NCI-H2107 treated with DMSO at 0.1 percent for 48 hours (cell line): ENCODE data around the gene IQSEC1.

ENCODE experiments used
- DNase-seq: peaks from one replicate; lab custom pipeline; 2025; ENCODE audit not compliant: unreplicated experiment; lab: John Stamatoyannopoulos, UW

IQSEC1 gene

DNA sequence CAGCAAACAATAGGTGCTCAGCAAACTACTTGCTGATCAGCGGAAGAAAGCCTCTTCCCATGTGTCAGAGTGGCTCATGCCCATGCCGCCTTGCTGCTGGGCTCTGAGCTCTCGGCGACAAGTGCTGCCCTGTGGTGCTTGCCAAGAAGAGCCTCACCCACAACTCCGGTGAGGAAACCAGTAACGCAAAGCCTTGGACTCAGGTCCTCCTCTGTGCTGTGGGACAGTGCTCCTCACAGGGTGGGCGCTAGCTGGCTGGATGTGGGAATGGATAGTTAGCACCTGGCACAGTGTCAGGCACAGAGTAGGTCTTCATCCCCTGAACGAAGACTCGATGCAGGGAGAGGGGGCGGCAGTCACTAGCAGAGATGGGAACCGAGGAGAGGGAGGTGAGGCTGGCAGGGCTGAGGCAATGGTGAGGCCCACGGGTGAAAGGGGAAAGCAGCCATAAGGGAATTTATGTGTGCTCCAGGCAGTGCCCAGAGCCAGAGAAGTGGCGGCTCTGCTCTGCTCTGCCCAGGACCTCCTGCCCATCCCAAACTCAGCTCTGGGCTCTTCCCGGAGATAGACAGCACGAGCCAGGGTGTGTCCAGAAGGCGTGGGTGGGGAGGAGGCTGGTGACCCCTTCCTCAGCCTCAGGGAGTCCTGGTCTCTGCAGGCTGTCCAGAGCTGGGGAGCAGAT, 55.7 kb downstream of the IQSEC1 start:
- DNase-seq, result no peak

- no peak for DNase-seq
These were observed 56.4 kb downstream of the IQSEC1 start for GRCh38 chr3:13016721-13017255.

DNA sequence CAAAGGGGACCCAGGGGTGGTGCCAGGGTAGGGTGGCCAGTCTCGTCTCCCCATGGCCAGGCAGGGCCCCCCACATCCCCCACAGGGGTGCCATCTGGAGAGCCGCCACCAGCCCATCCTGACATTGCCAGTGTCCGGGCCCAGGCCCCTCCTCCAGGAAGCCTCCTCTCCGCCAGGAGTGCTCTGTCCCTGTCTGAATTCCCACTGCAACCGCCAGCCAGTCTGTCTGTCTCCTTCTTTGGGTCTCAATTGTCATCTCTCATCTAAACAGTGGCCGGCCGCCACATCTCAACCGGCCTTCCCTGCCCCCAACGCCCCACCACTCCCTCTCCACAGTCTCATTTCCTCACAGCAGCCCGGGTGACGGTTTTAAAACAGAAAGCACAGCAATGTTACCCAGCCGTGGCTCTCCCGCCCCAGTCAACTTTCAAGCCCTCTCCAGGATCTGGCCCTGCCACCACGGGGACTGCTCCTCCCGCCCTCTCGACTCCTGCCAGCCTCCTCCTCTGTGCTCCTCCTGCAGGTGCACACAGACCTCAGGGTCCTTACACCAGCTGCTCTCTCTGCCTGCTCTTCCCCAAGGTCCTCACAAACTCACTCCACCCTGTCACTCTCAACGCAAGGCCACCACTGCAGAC, 57.0 kb downstream of the IQSEC1 start:
- DNase-seq, result peak; percentile 59

GRCh38 chr3:13015286-13016082, 57.7 kb downstream of the IQSEC1 start:
- DNase-seq, result no peak

DNA sequence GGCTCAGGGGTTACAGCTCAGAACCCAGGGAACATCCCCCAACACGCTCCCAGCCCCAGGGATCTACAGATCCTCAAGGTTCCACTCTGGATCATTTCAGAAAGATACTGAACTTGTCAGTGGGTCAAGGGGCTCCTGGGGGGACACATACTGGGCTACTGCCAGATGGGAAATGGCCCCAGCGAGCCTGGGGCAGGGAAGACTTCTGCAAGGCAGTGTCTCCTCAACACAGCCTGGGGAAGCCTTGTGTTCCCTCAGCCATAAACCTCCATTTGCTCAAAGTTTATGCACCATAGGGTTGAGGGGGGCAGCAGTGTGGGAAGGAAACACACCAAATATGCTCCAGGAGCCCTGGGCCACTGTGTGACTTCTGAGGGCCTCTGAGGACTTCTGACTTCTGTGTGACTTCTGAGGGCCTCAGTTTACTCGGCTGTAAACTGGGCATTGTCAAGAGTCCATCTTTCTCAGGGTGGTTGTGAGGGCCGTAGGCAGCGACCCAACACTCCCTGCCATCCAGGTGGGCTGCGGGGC, 58.4 kb downstream of the IQSEC1 start:
- no peak for DNase-seq

DNA sequence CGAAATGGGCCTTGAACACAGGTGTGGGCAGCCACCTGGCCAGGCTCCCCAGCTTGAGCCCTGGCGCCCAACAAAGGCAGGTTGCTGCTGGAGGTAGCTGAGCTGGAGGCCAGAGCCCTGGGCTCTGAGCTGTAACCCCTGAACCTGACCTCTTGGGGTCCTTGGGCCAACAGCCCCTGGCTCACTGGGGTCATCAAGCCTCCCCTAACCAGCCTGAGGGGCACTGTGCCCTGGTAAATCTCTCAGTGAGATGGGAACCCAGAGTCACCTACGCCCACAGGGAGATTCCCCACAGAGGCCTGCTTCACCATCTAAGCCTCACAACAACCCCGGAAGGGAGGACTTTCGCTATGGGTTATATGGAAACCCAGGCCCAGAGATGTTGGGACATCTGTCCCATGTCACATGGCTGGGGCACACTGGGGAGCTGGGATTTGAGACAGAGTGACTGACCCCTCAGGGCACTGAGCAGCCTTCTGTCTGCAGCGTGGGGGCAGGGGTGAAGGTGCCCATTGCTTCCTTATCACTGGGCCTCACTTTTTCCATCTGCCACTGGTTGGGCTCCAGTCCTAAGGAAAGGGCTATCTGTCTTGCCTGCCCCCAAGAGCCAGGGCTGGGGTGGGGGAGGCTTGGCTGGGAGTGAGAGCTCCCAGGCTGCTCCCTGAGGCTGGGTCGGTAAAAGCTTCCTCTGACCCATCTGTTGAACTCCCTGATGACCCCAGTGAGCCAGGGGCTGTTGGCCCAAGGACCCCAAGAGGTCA, 59.1 kb downstream of the IQSEC1 start:
- DNase-seq, result no peak

DNA sequence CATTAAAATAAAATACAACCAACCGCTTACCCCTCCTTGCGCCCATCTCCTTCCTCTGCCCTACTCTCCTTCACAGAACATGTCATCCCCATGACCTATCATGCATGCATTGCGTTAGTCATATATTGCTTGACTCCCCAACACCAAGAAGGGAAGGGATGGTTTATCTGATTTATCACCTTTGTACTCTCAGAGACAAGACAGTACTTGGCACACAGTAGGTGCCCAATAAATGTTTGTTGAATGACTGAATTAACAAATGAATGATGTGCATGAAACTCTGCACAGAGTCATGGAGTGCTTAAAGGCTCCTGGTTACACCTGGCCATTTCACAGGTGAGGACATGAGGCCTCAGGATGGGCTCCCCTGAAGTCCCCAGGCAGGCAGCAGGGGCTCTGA, 59.7 kb downstream of the IQSEC1 start:
- DNase-seq, result no peak

- no peak for DNase-seq
These were observed 60.1 kb downstream of the IQSEC1 start for GRCh38 chr3:13013151-13013561.

- DNase-seq, result no peak
These were observed 61.0 kb downstream of the IQSEC1 start for GRCh38 chr3:13012221-13012691.

GRCh38 chr3:13011573-13012220, 61.5 kb downstream of the IQSEC1 start:
- peak; percentile 61 for DNase-seq

DNA sequence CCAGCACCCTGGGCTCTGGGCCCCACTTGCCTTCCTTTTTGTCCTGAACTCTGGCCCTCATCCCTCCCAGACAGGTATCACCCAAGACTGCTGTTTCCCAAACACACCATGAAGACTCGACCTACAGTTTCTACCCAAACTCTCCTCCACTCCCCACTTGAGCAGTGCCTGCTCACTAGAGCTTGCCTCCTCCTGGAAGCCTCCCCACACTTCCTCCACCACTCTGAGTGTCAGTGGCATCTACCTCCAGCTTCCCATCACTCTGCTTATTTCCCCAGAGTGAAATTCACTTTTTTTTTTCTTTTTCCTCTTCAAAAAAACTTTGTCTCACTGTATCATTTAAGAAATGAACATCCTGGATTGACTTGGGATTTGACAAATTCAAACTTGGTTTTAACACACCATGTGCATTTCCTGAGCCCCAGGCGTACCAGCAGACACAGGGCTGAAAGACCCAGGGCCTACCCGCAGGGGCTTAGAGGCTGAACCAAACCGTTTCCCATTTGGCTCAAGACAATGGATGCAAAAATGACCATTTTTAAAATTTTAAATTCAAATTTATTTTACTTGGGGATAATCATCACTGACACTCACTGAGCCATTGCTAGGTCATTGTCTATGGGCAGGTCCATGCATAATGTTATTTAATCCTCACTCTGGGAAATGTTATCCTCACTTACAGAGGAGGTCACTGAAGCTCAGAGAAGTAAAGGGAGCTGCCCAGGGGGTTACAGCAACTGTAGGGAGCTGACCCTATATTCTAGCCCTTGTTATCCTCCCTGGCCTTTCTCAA, 62.3 kb downstream of the IQSEC1 start:
- DNase-seq, result no peak

DNA sequence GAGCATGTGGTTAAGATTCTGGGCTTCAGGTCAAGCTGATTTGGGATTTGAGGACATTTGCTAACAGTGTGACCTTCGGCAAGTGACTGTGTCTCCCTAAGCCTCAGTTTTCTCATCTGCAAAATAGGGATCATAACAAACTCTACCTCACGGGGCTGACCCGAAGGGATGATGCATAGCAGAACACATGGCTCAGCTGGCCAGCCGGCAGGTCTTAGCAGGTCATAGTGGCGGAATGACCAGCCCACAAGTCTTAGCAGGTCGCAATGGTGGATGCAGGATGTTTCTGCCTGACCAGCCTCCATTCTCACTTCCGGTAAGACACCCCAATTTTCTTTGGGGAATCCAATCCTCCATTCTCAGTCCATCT, 63.3 kb downstream of the IQSEC1 start:
- DNase-seq, result no peak

DNA sequence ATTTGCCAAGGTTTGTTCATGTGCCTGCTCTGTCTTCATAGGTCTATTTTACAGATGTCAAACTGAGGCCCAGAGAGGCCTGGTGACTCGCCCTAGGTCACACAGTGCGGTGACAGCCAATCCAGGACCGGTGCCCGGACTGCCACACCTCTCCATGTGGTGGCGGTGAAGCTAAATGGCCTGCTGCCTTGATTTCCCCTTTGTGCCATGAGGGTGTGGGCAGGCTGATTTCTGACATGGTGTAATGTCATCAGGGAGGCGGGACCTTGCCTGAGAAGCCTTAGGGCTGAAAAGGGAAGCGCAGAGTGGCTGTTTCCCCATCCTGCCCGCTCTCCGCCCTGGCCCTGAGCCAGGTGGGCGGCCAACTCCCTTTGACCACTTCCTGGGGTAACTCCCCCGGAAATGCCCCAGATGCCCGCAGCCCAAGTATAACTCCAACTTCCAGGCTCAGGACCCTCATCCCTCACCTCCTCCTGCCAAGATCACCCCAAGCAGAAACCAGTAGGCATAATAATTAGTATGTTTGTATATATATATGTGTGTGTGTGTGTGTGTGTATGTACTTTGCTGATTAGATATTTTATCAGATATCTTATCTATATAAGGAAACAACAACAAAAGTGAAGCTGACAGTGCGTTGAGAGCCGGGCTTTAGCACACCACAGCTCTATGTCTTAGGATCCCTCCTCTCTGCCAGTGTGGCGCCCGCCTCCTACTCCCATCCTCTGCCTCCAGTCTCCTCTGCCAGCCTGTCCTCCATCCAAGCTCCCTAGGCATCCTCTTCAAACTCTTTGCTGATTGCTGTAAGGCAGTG, 63.9 kb downstream of the IQSEC1 start:
- DNase-seq, result no peak

DNA sequence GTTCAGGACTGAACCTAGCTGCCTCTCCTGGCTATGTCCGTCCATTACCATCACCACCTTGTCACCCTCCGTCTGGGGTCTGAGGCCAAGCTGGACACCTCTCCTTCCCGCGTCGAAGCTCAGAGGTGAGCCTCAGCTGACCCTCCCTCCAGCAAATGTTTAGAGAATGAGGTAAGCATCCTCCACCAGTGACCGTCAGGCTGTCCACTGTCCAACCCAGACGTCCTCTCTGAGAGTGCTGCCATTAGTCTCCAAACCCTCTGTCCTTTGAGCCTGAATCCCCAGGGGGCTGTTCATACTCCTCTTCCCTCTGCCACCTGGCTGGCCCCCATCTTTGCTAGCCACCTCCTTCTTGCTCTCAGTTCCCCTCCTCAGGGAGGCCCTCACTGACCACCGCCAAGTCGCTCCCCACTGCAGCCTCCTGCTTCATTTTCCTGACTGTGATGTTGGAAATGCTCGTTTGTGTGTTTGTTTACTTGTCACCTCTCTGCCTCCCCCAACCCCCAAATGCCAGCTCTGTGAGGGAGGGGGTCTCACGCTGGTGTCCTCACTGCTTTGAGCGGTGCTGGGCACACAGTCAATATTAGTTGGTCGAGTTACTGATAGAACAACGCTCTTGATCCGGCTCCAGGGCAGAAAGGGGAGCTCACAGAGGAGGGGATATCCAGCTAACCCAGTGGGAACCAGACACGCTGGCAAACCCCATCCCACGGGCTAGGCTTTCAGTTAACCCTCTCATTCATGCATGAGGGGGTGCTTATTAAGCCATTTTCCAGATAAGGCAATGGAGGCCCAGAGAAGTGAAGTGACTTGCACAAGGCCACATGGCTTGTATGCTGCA, 64.9 kb downstream of the IQSEC1 start:
- no peak for DNase-seq

- DNase-seq, result no peak
These were observed 65.8 kb downstream of the IQSEC1 start for GRCh38 chr3:13007251-13007941.

DNA sequence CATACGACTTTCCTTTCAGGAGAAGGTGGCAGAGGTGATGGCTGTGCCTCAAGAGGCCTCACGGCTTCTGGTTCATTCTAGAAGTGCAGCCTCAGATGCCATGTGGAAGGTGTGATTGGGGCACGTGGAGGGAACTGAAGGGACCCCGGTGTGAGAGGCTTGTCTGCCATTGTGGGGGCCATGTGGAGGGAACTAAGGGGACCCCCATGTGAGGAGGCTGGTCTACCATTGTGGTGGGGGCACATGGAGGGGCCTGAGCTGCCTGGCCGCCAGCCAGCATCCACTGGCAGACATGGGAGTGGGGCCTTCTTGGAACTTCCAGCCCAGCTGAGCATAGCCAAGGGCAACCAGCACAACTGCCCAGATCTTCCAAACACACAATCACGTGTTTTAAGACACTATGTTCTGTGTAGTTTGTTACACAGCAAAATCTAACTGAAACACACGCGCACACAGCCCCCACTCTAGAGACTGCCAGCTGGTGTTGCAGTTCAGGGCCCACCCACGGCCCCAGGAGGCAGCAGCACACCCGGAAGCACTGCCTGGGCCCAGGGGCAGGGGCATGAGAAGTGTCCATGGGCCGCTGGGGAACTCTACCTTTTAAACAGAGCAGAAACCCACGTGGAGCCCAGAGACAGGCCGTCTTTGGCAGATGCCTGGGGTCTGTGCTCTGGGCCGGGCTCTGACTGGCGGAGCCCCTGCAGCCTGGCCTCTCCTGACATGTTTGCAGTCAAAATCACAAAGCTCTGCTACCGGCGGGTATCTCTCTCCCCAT, 66.8 kb downstream of the IQSEC1 start:
- no peak for DNase-seq
